Measurements from ENCODE around the gene WDR43.
A peak's percentile ranks its signal among the peaks of the same experiment; 100 is the strongest.

DNA sequence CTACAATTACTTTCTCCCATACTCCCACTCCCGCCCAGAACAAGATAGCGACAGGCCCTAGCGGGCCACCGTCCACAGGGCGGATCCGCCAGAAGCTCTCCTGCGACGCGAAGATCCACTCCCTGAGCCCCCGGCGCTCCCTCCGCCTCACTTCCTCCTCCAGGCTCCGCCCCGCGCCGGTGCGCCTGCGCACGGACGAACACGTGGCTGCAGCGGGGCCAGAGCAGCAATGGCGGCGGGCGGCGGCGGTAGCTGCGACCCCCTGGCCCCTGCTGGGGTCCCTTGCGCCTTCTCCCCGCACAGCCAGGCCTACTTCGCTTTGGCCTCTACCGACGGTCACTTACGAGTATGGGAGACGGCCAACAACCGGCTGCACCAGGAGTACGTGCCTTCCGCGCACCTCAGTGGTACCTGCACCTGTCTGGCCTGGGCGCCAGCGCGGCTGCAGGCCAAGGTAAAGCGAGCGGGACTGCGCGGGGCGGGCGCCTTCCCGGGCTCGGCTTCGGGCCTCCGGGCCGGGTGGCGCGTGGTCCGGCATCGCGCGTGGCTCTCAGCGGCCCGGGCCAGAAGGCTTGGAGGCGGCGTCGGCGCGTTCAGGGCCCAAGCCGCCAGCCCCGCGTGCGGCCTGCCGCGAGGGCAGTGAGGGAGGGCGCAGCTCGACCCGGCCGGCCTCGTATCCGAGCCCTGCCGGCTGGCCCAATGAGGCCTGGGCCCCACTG, at the start of gene WDR43:
- TF ChIP-seq, protein P1, sequence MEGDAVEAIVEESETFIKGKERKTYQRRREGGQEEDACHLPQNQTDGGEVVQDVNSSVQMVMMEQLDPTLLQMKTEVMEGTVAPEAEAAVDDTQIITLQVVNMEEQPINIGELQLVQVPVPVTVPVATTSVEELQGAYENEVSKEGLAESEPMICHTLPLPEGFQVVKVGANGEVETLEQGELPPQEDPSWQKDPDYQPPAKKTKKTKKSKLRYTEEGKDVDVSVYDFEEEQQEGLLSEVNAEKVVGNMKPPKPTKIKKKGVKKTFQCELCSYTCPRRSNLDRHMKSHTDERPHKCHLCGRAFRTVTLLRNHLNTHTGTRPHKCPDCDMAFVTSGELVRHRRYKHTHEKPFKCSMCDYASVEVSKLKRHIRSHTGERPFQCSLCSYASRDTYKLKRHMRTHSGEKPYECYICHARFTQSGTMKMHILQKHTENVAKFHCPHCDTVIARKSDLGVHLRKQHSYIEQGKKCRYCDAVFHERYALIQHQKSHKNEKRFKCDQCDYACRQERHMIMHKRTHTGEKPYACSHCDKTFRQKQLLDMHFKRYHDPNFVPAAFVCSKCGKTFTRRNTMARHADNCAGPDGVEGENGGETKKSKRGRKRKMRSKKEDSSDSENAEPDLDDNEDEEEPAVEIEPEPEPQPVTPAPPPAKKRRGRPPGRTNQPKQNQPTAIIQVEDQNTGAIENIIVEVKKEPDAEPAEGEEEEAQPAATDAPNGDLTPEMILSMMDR (IDR thresholded peaks at IDR 0.05): peak in 1 of 6 experiments; percentile 15
- TF ChIP-seq POLR2A (IDR thresholded peaks at IDR 0.05) (peak in 2 of 4 donors; percentile 88 to 94), POLR2AphosphoS5 (IDR thresholded peaks at IDR 0.05) (peak; percentile 85 to 89), EP300 (IDR thresholded peaks at IDR 0.05) (peak in 1 of 4 donors; percentile 3)
